Measurements from ENCODE around the gene SH3GLB1. TPM values are rescaled to one million over a fixed set of nuclear protein-coding genes. Genes with fewer than 3 reads are reported as not detected.

Gene SH3GLB1
- total and polyA plus RNA-seq, 4 donors, result 14.1 to 25.2 (median 18.3) TPM

Other genes with a start within 250 kb of the SH3GLB1 start
- gene CLCA1, start 235.6 kb upstream of the SH3GLB1 start, total RNA-seq, result not detected
- gene CLCA1, start 235.6 kb upstream of the SH3GLB1 start, polyA plus RNA-seq, result not detected
- gene CLCA4, start 157.5 kb upstream of the SH3GLB1 start, total RNA-seq, result not detected
- under 1 TPM in 1 of 2 donors, not detected in 1; 0.03 TPM for gene CLCA4, start 157.5 kb upstream of the SH3GLB1 start, polyA plus RNA-seq
- 100 to 1,000 TPM in 1 of 2 donors, 10 to 100 TPM in 1; 98.5 to 101 TPM for gene SELENOF, start 209.6 kb downstream of the SH3GLB1 start, total RNA-seq
- gene SELENOF, start 209.6 kb downstream of the SH3GLB1 start, polyA plus RNA-seq, result 100 to 1,000 TPM in 1 of 2 donors, 10 to 100 TPM in 1; 80.4 to 143 TPM
- gene HS2ST1, start 210.1 kb downstream of the SH3GLB1 start, total RNA-seq, result 10 to 100 TPM; 10.4 to 11.8 TPM
- 1 to 10 TPM; 5.4 to 5.9 TPM for gene HS2ST1, start 210.1 kb downstream of the SH3GLB1 start, polyA plus RNA-seq